ENCODE data around the gene OR2T35. TPM values are rescaled to one million over a fixed set of nuclear protein-coding genes. Genes with fewer than 3 reads are reported as not detected.

Gene OR2T35
- total and polyA plus RNA-seq, 2 experiments from 2014 or later = not detected

- ATAC-seq (no peak), DNase-seq (ENCODE audit: low spot score) (no peak)
- Mint-ChIP-seq H3K4me1 (no peaks in the 10 kb centered on the region), H3K36me3 (ENCODE audit: low read depth) (peaks cover 23% of the 10 kb centered on the region), H3K27me3 (ENCODE audit: insufficient read depth, low read depth, poor library complexity) (no peaks in the 10 kb centered on the region), H3K27ac (no peak overlapping the region), H3K9me3 (peaks cover 17% of the 10 kb centered on the region), H3K4me3 (no peak overlapping the region)
- Histone ChIP-seq H3K36me3 (ENCODE audit: insufficient read depth) (no peaks in the 10 kb centered on the region), H3K9me2 (ENCODE audit: insufficient read depth) (no peaks in the 10 kb centered on the region), H3K27me3 (ENCODE audit: insufficient read depth) (no peaks in the 10 kb centered on the region), H3K79me2 (replicated peaks; ENCODE audit: insufficient read depth) (no peaks in the 10 kb centered on the region), H3K4me2 (no peak overlapping the region), H3K4me1 (ENCODE audit: insufficient read depth) (no peaks in the 10 kb centered on the region), H3K4me3 (no peak overlapping the region), H3F3A (replicated peaks; ENCODE audit: low read depth) (no peaks in the 10 kb centered on the region), H4K20me1 (replicated peaks; ENCODE audit: insufficient read depth) (no peaks in the 10 kb centered on the region), H2AFZ (no peak overlapping the region), H3K27ac (ENCODE audit: low read depth) (no peak overlapping the region)
- no peak for TF ChIP-seq CREB1 (CRISPR knock-in tag; IDR thresholded peaks at IDR 0.05; ENCODE audit: low read depth)
- TF ChIP-seq ZNF462 (CRISPR knock-in tag; IDR thresholded peaks at IDR 0.05) = no peak
- TF ChIP-seq ZNF114 (CRISPR knock-in tag; IDR thresholded peaks at IDR 0.05) = no peak
- TF ChIP-seq ZNF331 (CRISPR knock-in tag; IDR thresholded peaks at IDR 0.05; ENCODE audit: low read depth) = no peak
- TF ChIP-seq EZH2 (IDR thresholded peaks at IDR 0.05; ENCODE audit: low read depth, unreplicated experiment) = no peak
Observed at GRCh38 chr1:248625971-248626370, 19.1 kb downstream of the OR2T35 start.

- Histone ChIP-seq H3K27ac (ENCODE audit: low read depth) (no peak overlapping the region), H4K20me1 (replicated peaks; ENCODE audit: insufficient read depth) (no peaks in the 10 kb centered on the region), H3K27me3 (ENCODE audit: insufficient read depth) (no peaks in the 10 kb centered on the region), H3F3A (replicated peaks; ENCODE audit: low read depth) (no peaks in the 10 kb centered on the region), H3K4me3 (no peak overlapping the region), H2AFZ (no peak overlapping the region), H3K9me2 (ENCODE audit: insufficient read depth) (no peaks in the 10 kb centered on the region), H3K36me3 (ENCODE audit: insufficient read depth) (no peaks in the 10 kb centered on the region), H3K4me2 (no peak overlapping the region), H3K79me2 (replicated peaks; ENCODE audit: insufficient read depth) (no peaks in the 10 kb centered on the region), H3K4me1 (ENCODE audit: insufficient read depth) (no peaks in the 10 kb centered on the region)
- DNase-seq (ENCODE audit: low spot score) (no peak), ATAC-seq (no peak)
- Mint-ChIP-seq H3K9me3 (peaks cover 25% of the 10 kb centered on the region), H3K36me3 (ENCODE audit: low read depth) (peaks cover 17% of the 10 kb centered on the region), H3K27ac (no peak overlapping the region), H3K4me3 (no peak overlapping the region), H3K27me3 (ENCODE audit: insufficient read depth, low read depth, poor library complexity) (no peaks in the 10 kb centered on the region), H3K4me1 (no peaks in the 10 kb centered on the region)
- TF ChIP-seq EZH2phosphoT487 (IDR thresholded peaks at IDR 0.05; ENCODE audit: unreplicated experiment) (no peak), POLR2AphosphoS5 (IDR thresholded peaks at IDR 0.05; ENCODE audit: low read depth) (no peak), EZH2 (IDR thresholded peaks at IDR 0.05; ENCODE audit: low read depth, unreplicated experiment) (no peak), JUNB (IDR thresholded peaks at IDR 0.05; ENCODE audit: unreplicated experiment) (no peak), NANOG (IDR thresholded peaks at IDR 0.05; ENCODE audit: borderline replicate concordance) (no peak), STAT1 (IDR thresholded peaks at IDR 0.05; ENCODE audit: unreplicated experiment) (no peak), ZNF331 (CRISPR knock-in tag; IDR thresholded peaks at IDR 0.05; ENCODE audit: low read depth) (no peak), ETS1 (IDR thresholded peaks at IDR 0.05) (no peak), ZNF114 (CRISPR knock-in tag; IDR thresholded peaks at IDR 0.05) (no peak), REST (IDR thresholded peaks at IDR 0.05; ENCODE audit: unreplicated experiment) (no peak), CREB1 (CRISPR knock-in tag; IDR thresholded peaks at IDR 0.05; ENCODE audit: low read depth) (no peak)
Observed at GRCh38 chr1:248625166-248625565, 19.9 kb downstream of the OR2T35 start.

Data from GM23338 (cell line).